ENCODE measurements around the gene PCDHGA5.
"Not testable (repeated sequence)": the region's sequence is repeated elsewhere in the genome, so short reads cannot be mapped to it uniquely, and the experiment has no call there.

Gene PCDHGA5

DNA sequence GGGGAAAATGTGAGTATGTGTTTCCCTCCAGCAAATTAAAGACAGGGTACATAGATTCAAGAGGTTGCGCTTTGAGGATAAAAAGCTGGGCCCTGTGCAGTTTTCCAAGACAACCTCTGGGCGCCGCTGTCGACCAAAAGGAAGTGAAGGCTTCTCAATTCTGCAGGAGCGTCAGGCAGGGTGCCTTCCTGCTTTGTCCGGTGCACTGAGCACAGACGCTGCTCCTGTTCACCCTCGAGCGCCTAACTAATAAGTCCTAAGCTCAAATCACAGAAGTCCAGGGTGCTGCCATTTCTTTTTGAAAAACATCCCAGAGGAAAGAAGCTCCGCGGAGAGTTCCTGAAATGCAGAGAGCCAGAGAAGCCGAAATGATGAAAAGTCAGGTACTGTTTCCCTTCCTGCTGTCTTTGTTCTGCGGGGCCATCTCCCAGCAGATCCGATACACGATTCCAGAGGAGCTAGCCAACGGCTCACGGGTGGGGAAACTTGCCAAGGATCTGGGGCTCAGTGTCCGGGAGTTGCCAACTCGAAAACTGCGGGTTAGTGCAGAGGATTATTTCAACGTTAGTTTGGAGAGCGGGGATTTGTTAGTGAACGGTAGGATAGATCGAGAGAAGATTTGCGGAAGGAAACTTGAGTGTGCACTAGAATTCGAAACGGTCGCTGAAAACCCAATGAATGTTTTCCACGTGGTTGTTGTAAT lies 13.9 kb upstream of the PCDHGA5 start, which contains the start of gene PCDHGB1:
TSS of gene PCDHGB1 (plus strand) at position 183 of the 703 bp plus-strand sequence. CDS start at position 345, 162 bp downstream.
- in situ Hi-C loops (cut with MboI; ENCODE audit: low sequenced_read_pairs), result no loop called here

DNA sequence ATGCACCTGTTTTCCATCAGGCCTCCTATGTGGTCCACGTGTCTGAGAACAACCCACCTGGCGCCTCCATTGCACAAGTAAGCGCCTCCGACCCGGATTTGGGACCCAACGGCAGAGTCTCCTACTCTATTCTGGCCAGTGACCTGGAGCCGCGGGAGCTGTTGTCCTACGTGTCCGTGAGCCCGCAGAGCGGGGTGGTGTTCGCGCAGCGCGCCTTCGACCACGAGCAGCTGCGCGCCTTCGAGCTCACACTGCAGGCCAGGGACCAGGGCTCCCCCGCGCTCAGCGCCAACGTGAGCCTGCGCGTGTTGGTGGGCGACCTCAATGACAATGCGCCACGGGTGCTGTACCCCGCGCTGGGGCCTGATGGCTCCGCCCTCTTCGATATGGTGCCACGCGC lies 12.4 kb upstream of the PCDHGA5 start:
- in situ Hi-C loops (cut with MboI; ENCODE audit: low sequenced_read_pairs), result no loop called here

- in situ Hi-C loops (cut with MboI; ENCODE audit: low sequenced_read_pairs), result no loop called here
These were observed 9.0 kb upstream of the PCDHGA5 start, which contains the start of gene PCDHGA4 for GRCh38 chr5:141354900-141355469. PCDHGA4 (plus strand) TSS chr5:141355021; CDS start chr5:141355108, 87 bp downstream.

DNA sequence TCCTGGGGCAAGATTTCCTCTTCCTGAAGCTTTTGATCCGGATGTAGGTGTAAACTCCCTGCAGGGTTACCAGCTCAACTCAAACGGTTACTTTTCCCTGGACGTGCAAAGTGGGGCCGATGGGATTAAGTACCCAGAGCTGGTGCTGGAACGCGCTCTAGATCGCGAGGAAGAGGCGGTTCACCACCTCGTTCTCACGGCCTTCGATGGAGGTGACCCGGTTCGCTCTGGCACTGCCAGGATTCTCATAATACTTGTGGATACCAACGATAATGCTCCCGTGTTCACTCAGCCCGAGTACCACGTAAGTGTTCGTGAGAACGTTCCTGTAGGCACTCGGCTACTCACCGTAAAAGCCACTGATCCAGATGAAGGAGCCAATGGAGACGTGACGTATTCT lies 8.3 kb upstream of the PCDHGA5 start:
- in situ Hi-C loops (cut with MboI; ENCODE audit: low sequenced_read_pairs), result no loop called here

DNA sequence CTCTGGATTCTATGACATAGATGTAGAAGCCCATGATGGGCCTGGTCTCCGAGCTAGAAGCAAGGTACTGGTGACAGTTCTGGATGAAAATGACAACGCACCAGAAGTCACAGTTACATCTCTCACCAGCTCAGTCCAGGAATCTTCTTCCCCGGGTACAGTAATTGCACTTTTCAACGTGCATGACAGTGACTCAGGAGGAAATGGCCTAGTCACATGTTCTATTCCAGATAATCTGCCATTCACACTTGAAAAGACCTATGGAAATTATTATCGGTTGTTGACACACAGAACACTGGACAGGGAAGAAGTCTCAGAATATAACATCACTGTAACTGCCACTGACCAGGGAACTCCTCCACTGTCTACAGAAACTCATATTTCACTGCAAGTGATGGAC lies 7.8 kb upstream of the PCDHGA5 start:
- in situ Hi-C loops (cut with MboI; ENCODE audit: low sequenced_read_pairs), result no loop called here

GRCh38 chr5:141356950-141357349 lies 7.0 kb upstream of the PCDHGA5 start:
- in situ Hi-C loops (cut with MboI; ENCODE audit: low sequenced_read_pairs), result no loop called here

DNA sequence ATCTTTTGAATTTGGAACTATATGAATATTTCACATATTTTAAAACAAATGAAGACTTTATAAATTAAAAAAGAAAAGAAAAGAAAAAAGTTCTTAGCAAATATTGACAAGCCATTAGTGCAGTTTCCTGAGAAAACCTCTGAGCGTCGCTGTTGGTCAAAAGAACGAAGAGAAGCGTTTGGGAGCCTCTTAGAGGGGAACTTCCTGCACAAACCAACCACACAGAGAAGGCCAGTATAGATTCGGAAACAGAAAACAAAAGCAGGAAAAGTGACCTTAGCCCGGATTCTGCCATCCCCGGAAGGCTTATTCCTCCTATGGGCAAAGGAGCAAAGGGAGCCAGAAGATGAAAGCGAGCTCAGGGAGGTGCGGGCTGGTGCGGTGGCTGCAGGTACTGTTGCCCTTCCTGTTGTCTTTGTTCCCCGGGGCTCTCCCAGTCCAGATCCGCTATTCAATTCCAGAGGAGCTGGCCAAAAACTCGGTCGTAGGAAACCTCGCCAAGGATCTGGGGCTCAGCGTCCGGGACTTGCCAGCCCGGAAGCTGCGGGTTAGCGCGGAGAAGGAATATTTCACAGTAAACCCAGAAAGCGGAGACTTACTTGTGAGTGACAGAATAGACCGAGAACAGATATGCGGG lies 4.1 kb upstream of the PCDHGA5 start, which contains the start of gene PCDHGB2:
TSS of gene PCDHGB2 (plus strand) at position 205 of the 637 bp plus-strand sequence. CDS start at position 347, 142 bp downstream.
- in situ Hi-C loops (cut with MboI; ENCODE audit: low sequenced_read_pairs), result no loop called here

GRCh38 chr5:141360685-141361084 lies 3.3 kb upstream of the PCDHGA5 start:
- in situ Hi-C loops (cut with MboI; ENCODE audit: low sequenced_read_pairs), result no loop called here

DNA sequence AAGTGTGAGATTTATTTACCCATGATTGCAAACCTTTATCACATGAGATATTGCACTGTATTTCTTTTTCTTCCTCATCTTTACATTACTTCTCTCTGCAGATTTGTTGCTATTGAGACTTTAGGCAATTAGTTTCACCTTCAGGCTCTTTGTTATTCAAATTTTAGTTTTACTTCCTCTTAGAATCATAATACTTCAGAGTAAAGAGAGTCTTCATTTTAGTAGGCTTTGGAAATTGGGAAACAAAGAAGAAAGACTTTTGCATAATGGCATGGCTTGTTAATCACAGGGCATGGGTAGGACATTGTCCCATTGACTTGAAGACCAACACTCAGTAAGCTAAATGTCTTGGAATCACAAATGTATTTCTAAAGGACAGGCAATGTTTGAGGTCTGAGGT lies 1.2 kb upstream of the PCDHGA5 start:
- in situ Hi-C loops (cut with MboI; ENCODE audit: low sequenced_read_pairs), result no loop called here

- in situ Hi-C loops (cut with MboI; ENCODE audit: low sequenced_read_pairs), result no loop called here
These were observed 2.3 kb downstream of the PCDHGA5 start for GRCh38 chr5:141366016-141366896.

- in situ Hi-C loops (cut with MboI; ENCODE audit: low sequenced_read_pairs), result no loop called here
These were observed 6.3 kb downstream of the PCDHGA5 start, which contains the start of gene PCDHGB3 for GRCh38 chr5:141369994-141370848. PCDHGB3 (plus strand) TSS chr5:141370242; CDS start chr5:141370395, 153 bp downstream.

GRCh38 chr5:141371572-141372475 lies 7.9 kb downstream of the PCDHGA5 start:
- in situ Hi-C loops (cut with MboI; ENCODE audit: low sequenced_read_pairs), result no loop called here

DNA sequence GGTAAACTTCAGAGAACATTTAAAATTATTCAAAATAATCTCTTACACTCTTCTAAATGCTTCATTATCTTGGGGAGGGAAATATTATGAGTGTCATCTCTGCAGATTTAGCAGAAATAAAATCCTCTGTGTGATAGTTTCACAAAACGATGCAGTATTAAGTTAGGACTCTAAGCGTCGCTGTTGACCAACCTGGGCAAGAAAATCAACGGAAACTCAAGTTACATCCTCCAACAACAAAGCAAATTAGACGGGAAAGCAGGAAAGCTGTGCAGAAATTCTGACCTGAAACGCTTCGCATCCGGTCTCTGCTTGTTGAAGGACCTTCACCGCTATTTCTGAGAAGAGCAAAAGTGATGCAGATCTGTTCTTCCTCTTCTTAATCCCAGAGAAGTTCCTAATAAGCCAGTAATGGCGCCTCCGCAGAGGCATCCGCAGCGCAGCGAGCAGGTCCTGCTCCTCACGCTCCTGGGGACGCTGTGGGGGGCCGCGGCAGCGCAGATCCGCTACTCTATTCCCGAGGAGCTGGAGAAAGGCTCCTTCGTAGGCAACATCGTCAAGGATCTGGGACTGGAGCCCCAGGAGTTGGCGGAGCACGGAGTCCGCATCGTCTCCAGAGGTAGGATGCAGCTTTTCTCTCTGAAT lies 9.8 kb downstream of the PCDHGA5 start, which contains the start of gene PCDHGA6:
TSS of gene PCDHGA6 (plus strand) at position 219 of the 645 bp plus-strand sequence. CDS start at position 412, 193 bp downstream.
- in situ Hi-C loops (cut with MboI; ENCODE audit: low sequenced_read_pairs), result no loop called here

- in situ Hi-C loops (cut with MboI; ENCODE audit: low sequenced_read_pairs), result no loop called here
These were observed 10.7 kb downstream of the PCDHGA5 start for GRCh38 chr5:141374627-141375026.

GRCh38 chr5:141375444-141376155 lies 11.6 kb downstream of the PCDHGA5 start:
- in situ Hi-C loops (cut with MboI; ENCODE audit: low sequenced_read_pairs), result not testable (repeated sequence)

- in situ Hi-C loops (cut with MboI; ENCODE audit: low sequenced_read_pairs), result no loop called here
These were observed 18.7 kb downstream of the PCDHGA5 start, which contains the start of gene PCDHGA7 for GRCh38 chr5:141382469-141383294. PCDHGA7 (plus strand) TSS chr5:141382742; CDS start chr5:141382900, 158 bp downstream.

- in situ Hi-C loops (cut with MboI; ENCODE audit: low sequenced_read_pairs), result no loop called here
These were observed 19.4 kb downstream of the PCDHGA5 start for GRCh38 chr5:141383345-141383744.
